Right ventricle myocardium superior (tissue), 1 donor: ENCODE measurements around the gene TMEM131. TPM values are rescaled to one million over a fixed set of nuclear protein-coding genes. Genes with fewer than 3 reads are reported as not detected.

ENCODE experiments used
- ATAC-seq: fragments of 200-7000 bp; cut with Tn5 transposase; one replicate; pipeline ENCODE4 v1.9.1; 2020; ENCODE audit warnings: mild to moderate bottlenecking; ENCODE audit not compliant: poor library complexity
- DNase-seq: peaks from one replicate; pipeline ENCODE4 v3.0.0-alpha.2; 2020
- intact Hi-C: fragments of 100-400 bp; cut with DNase I; formaldehyde crosslinking; loops from one replicate; pipeline ENCODE4 v1.11.2; 2022
- total RNA-seq: library from RNA; stranded (reverse); fragmentation: NEBNext Ultra II Directional; extraction: Animal tissue kit (Norgen Biotek cat#: 25700); gene quantifications from one replicate; pipeline ENCODE4 v1.2.1, GENCODE V29; 2021
- donor health status: DM: no; HTN: yes; CAD: no; lungs with severe emphysema.

The TMEM131 gene
- total RNA-seq, 1 donor from 2014 or later = 26.7 TPM

GRCh38 chr2:97743913-97744312 is 251.8 kb downstream of the TMEM131 start:
- intact Hi-C loops = no loop called here
- DNase-seq = no peak
- no peak for ATAC-seq

- DNase-seq (peak; percentile 66), ATAC-seq (peak; percentile 87)
- intact Hi-C loops = no loop called here
Measured at GRCh38 chr2:97742381-97742847, 253.3 kb downstream of the TMEM131 start.

GRCh38 chr2:97741686-97742085 is 254.1 kb downstream of the TMEM131 start:
- ATAC-seq (no peak), DNase-seq (no peak)
- intact Hi-C loops = no loop called here

GRCh38 chr2:97741251-97741650 is 254.5 kb downstream of the TMEM131 start:
- DNase-seq = no peak
- intact Hi-C loops = no loop called here
- ATAC-seq = no peak

GRCh38 chr2:97740590-97741182 is 255.1 kb downstream of the TMEM131 start:
- peak; percentile 56 for DNase-seq
- peak; percentile 61 for ATAC-seq
- intact Hi-C loops = no loop called here

GRCh38 chr2:97739893-97740245 is 255.9 kb downstream of the TMEM131 start:
- DNase-seq = no peak
- intact Hi-C loops = no loop called here
- no peak for ATAC-seq

GRCh38 chr2:97739020-97739892 is 256.5 kb downstream of the TMEM131 start:
- intact Hi-C loops = no loop called here
- ATAC-seq = no peak
- no peak for DNase-seq

GRCh38 chr2:97738179-97739019 is 257.3 kb downstream of the TMEM131 start:
- intact Hi-C loops = no loop called here
- DNase-seq (no peak), ATAC-seq (no peak)

GRCh38 chr2:97737421-97738178 is 258.1 kb downstream of the TMEM131 start:
- DNase-seq (no peak), ATAC-seq (no peak)
- intact Hi-C loops = no loop called here

- DNase-seq (no peak), ATAC-seq (no peak)
- intact Hi-C loops = no loop called here
Measured at GRCh38 chr2:97736608-97737330, 259.0 kb downstream of the TMEM131 start.

- intact Hi-C loops = no loop called here
- DNase-seq (no peak), ATAC-seq (no peak)
Measured at GRCh38 chr2:97736185-97736584, 259.6 kb downstream of the TMEM131 start.

GRCh38 chr2:97735161-97735561 is 260.6 kb downstream of the TMEM131 start:
- DNase-seq (no peak), ATAC-seq (no peak)
- intact Hi-C loops = no loop called here

GRCh38 chr2:97734061-97735051 is 261.4 kb downstream of the TMEM131 start:
- ATAC-seq (no peak), DNase-seq (no peak)
- intact Hi-C loops = no loop called here

- ATAC-seq (no peak), DNase-seq (no peak)
- intact Hi-C loops = no loop called here
Measured at GRCh38 chr2:97733341-97734035, 262.3 kb downstream of the TMEM131 start.

GRCh38 chr2:97732436-97733340 is 263.1 kb downstream of the TMEM131 start:
- DNase-seq = no peak
- intact Hi-C loops = no loop called here
- no peak for ATAC-seq
